Smooth muscle cell (in vitro differentiated cells): ENCODE results near the gene SPAG16. TPM values are rescaled to one million over a fixed set of nuclear protein-coding genes. Genes with fewer than 3 reads are reported as not detected.

Experiments
- DNase-seq: peaks from one replicate; lab custom pipeline; 2025; ENCODE audit not compliant: unreplicated experiment; lab: John Stamatoyannopoulos, UW
- H2AFZ ChIP-seq: fragments of 200-600 bp; sonication (generic); 2 replicates; pipeline ENCODE4 v1.6.0; 2016; ENCODE audit warnings: antibody characterized with exemption, low read depth, mild to moderate bottlenecking
- H3F3A ChIP-seq: fragments of 200-600 bp; sonication (generic); 2 replicates; pipeline ENCODE4 v1.6.0; 2017; ENCODE audit warnings: antibody characterized with exemption, low read depth
- H3K27ac ChIP-seq: fragments of 200-600 bp; sonication (generic); 2 replicates; pipeline ENCODE4 v1.5.1; 2016; ENCODE audit warnings: low read depth, mild to moderate bottlenecking
- H3K27me3 ChIP-seq: fragments of 200-600 bp; sonication (generic); 2 replicates; pipeline ENCODE4 v1.6.1; 2016; ENCODE audit warnings: low read depth, mild to moderate bottlenecking
- H3K36me3 ChIP-seq: fragments of 200-600 bp; sonication (generic); 2 replicates; pipeline ENCODE4 v1.5.1; 2016; ENCODE audit warnings: low read depth
- H3K4me1 ChIP-seq: fragments of 200-600 bp; sonication (generic); 2 replicates; pipeline ENCODE4 v1.5.1; 2016; ENCODE audit warnings: low read depth
- H3K4me2 ChIP-seq: fragments of 200-600 bp; sonication (generic); 2 replicates; pipeline ENCODE4 v1.6.0; 2016; ENCODE audit warnings: mild to moderate bottlenecking
- H3K4me3 ChIP-seq: fragments of 200-600 bp; sonication (generic); 2 replicates; pipeline ENCODE4 v1.5.1; 2016; ENCODE audit warnings: mild to moderate bottlenecking
- H3K79me2 ChIP-seq: fragments of 200-600 bp; sonication (generic); 2 replicates; pipeline ENCODE4 v1.6.0; 2016; ENCODE audit warnings: low read depth, mild to moderate bottlenecking
- H3K9ac ChIP-seq: fragments of 200-600 bp; sonication (generic); 2 replicates; pipeline ENCODE4 v1.6.0; 2016; ENCODE audit warnings: low read depth
- H3K9me3 ChIP-seq: fragments of 200-600 bp; sonication (generic); replicated peaks from 2 replicates; pipeline ENCODE4 v1.5.1; 2016; ENCODE audit warnings: low read depth
- H4K20me1 ChIP-seq: fragments of 200-600 bp; sonication (generic); 2 replicates; pipeline ENCODE4 v1.6.0; 2016; ENCODE audit warnings: low read depth
- CTCF ChIP-seq: fragments of 200-600 bp; sonication (generic); IDR thresholded peaks from 2 replicates; pipeline ENCODE4 v1.5.1; 2017; ENCODE audit warnings: borderline replicate concordance, mild to moderate bottlenecking, antibody characterized with exemption; ENCODE audit not compliant: insufficient read depth, poor library complexity, severe bottlenecking
- WGBS: methylation state at CpG from one replicate; pipeline ENCODE4 v1.1.7; 2016; ENCODE audit warnings: low lambda C conversion rate; 5-methylcytosine and 5-hydroxymethylcytosine counted together
- polyA plus RNA-seq: library from polyadenylated mRNA; unstranded; fragments of >200 nt; fragmentation: Nextera tagmentation; extraction: Ambion mirVana; gene quantifications from 2 replicates; pipeline ENCODE4 v1.2.1, GENCODE V29; 2016
- total RNA-seq: library from RNA; depleted of rRNA; stranded (reverse); fragments of >200 nt; gene quantifications from 2 replicates; pipeline ENCODE4 v1.2.3, GENCODE V29; 2014

The SPAG16 gene
- total and polyA plus RNA-seq, 2 experiments from 2014 or later, result 32.1 to 40.6 TPM

- H4K20me1 ChIP-seq, result no peaks in the 10 kb centered on the region
- H3K27ac ChIP-seq, result no peak overlapping the region
Observed at GRCh38 chr2:213959589-213959988, 675.3 kb downstream of the SPAG16 start.

GRCh38 chr2:213971536-213971935 lies 687.3 kb downstream of the SPAG16 start:
- no peaks in the 10 kb centered on the region for H3F3A ChIP-seq
- H3K79me2 ChIP-seq, result no peaks in the 10 kb centered on the region
- H3K9me3 ChIP-seq, result no peaks in the 10 kb centered on the region
- H3K4me1 ChIP-seq, result no peaks in the 10 kb centered on the region
- no peak for DNase-seq
- no peak overlapping the region for H3K4me2 ChIP-seq
- H3K27me3 ChIP-seq, result no peaks in the 10 kb centered on the region
- H3K4me3 ChIP-seq, result no peak overlapping the region
- H3K36me3 ChIP-seq, result no peaks in the 10 kb centered on the region
- H2AFZ ChIP-seq, result no peak overlapping the region
- H3K9ac ChIP-seq, result no peak overlapping the region
- no peak overlapping the region for H3K27ac ChIP-seq
- no peak for TF ChIP-seq CTCF
- no peaks in the 10 kb centered on the region for H4K20me1 ChIP-seq

More at GRCh38 chr2:213959589-213959988, 675.3 kb downstream of the SPAG16 start:
- Histone ChIP-seq H3K4me1 (no peaks in the 10 kb centered on the region), H3K9ac (no peak overlapping the region), H3K4me2 (no peak overlapping the region), H3K27me3 (no peaks in the 10 kb centered on the region), H3F3A (no peaks in the 10 kb centered on the region), H3K9me3 (no peaks in the 10 kb centered on the region), H3K36me3 (no peaks in the 10 kb centered on the region), H2AFZ (no peak overlapping the region), H3K4me3 (no peak overlapping the region), H3K79me2 (no peaks in the 10 kb centered on the region)
- WGBS, result 100% methylated on average over 1 of the region's 1 CpG
- DNase-seq, result no peak
- no peak for TF ChIP-seq CTCF

GRCh38 chr2:213980883-213981282 lies 696.6 kb downstream of the SPAG16 start:
- Histone ChIP-seq H3K27ac (no peak overlapping the region), H3K9ac (no peak overlapping the region), H4K20me1 (no peaks in the 10 kb centered on the region), H3K79me2 (no peaks in the 10 kb centered on the region), H3K36me3 (no peaks in the 10 kb centered on the region), H3K4me1 (no peaks in the 10 kb centered on the region), H2AFZ (no peak overlapping the region), H3K4me3 (no peak overlapping the region), H3K4me2 (no peak overlapping the region), H3K27me3 (no peaks in the 10 kb centered on the region), H3K9me3 (no peaks in the 10 kb centered on the region), H3F3A (no peaks in the 10 kb centered on the region)
- WGBS, result 79% methylated on average over 3 of the region's 3 CpGs
- DNase-seq, result no peak
- TF ChIP-seq CTCF, result no peak

GRCh38 chr2:213989207-213989606 lies 704.9 kb downstream of the SPAG16 start:
- Histone ChIP-seq H3K4me1 (no peaks in the 10 kb centered on the region), H3F3A (no peaks in the 10 kb centered on the region), H2AFZ (no peak overlapping the region), H3K27me3 (no peaks in the 10 kb centered on the region), H3K27ac (no peak overlapping the region), H3K79me2 (no peaks in the 10 kb centered on the region), H3K4me3 (no peak overlapping the region), H3K9me3 (no peaks in the 10 kb centered on the region), H4K20me1 (no peaks in the 10 kb centered on the region), H3K9ac (no peak overlapping the region), H3K36me3 (no peaks in the 10 kb centered on the region), H3K4me2 (no peak overlapping the region)
- 99% methylated on average over 3 of the region's 3 CpGs for WGBS
- DNase-seq, result no peak
- TF ChIP-seq CTCF, result no peak
